Natural killer cell treated with Interleukin-12 subunit alpha and Interleukin-12 subunit beta and Interleukin-15 and Interleukin-18, amount 100 ng/mL, for 72 hours (primary cell): ENCODE results near the gene RASL11B. TPM values are rescaled to one million over a fixed set of nuclear protein-coding genes. Genes with fewer than 3 reads are reported as not detected.

ENCODE experiments used
- ATAC-seq, 2 donors: fragments of 150-1000 bp; cut with Tn5 transposase in 1 of 2; sonication (Bioruptor Pico), chemical (Tn5 transposase) in 1 of 2; 2 replicates each; pipeline ENCODE4 v1.10.0; 2021
- DNase-seq: peaks from one replicate; pipeline ENCODE4 v3.0.0; 2022; ENCODE audit warnings: low spot score
- H3K27ac Mint-ChIP-seq, 2 donors: 1 replicate in 1 of 2; 2 replicates in 1 of 2; pipeline ENCODE4 v1.8.0; 2022; ENCODE audit warnings: mixed read lengths in 2 of 2, mild to moderate bottlenecking in 1 of 2, moderate library complexity in 1 of 2
- H3K27me3 Mint-ChIP-seq, 2 donors: 1 replicate in 1 of 2; 2 replicates in 1 of 2; pipeline ENCODE4 v1.8.0; 2022; ENCODE audit warnings: mixed read lengths in 2 of 2
- H3K36me3 Mint-ChIP-seq: one replicate; pipeline ENCODE4 v1.8.0; 2022; ENCODE audit warnings: mixed read lengths
- H3K4me1 Mint-ChIP-seq, 2 donors: 1 replicate in 1 of 2; 2 replicates in 1 of 2; pipeline ENCODE4 v1.8.0; 2022; ENCODE audit warnings: low read depth in 2 of 2, mixed read lengths in 2 of 2, mild to moderate bottlenecking in 1 of 2
- H3K4me3 Mint-ChIP-seq: one replicate; pipeline ENCODE4 v1.8.0; 2022; ENCODE audit warnings: mixed read lengths
- H3K9me3 Mint-ChIP-seq: 2 replicates; pipeline ENCODE4 v1.8.0; 2022; ENCODE audit warnings: mixed read lengths
- total RNA-seq, 2 donors: library from RNA; stranded (reverse); gene quantifications; one replicate each; pipeline ENCODE4 v1.2.3, GENCODE V29; 2022

RASL11B gene
- total RNA-seq, 2 donors from 2014 or later = not detected

DNA sequence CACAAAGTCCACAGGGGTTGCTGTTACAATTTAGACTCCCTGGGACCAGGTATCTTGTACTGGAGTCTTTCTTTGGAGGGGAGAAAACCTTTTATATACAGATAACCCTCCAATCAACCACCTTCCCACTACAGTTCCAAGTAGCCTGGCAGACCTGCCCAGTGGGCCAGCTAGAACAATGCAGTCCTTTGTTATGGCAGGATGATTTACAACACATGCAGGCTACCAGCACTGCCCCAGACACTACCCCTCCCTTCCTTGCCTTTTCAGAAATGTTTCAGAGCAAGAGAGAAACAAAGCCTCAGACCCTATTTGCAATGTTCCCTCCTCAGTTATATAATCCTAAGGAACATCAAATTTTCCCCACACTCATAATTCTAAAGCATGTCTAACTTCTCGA, 11.1 kb downstream of the RASL11B start:
- Mint-ChIP-seq H3K27ac (no peak overlapping the region), H3K27me3 (no peaks in the 10 kb centered on the region), H3K36me3 (peaks cover 7% of the 10 kb centered on the region), H3K4me1 (peaks cover 0 to 6% of the 10 kb centered on the region in 2 donors), H3K4me3 (no peak overlapping the region), H3K9me3 (no peaks in the 10 kb centered on the region)
- ATAC-seq = no peak
- DNase-seq = no peak

- no peak for DNase-seq
- H3K27me3 Mint-ChIP-seq = no peaks in the 10 kb centered on the region
- ATAC-seq = no peak
- no peak overlapping the region for H3K4me3 Mint-ChIP-seq
- no peak overlapping the region for H3K27ac Mint-ChIP-seq
- peaks cover 7% of the 10 kb centered on the region for H3K36me3 Mint-ChIP-seq
- H3K9me3 Mint-ChIP-seq = no peaks in the 10 kb centered on the region
- H3K4me1 Mint-ChIP-seq = peaks cover 0 to 9% of the 10 kb centered on the region in 2 donors
Observed at GRCh38 chr4:52873861-52874343, 11.8 kb downstream of the RASL11B start.

GRCh38 chr4:52874948-52875347, 12.8 kb downstream of the RASL11B start:
- no peaks in the 10 kb centered on the region for H3K27me3 Mint-ChIP-seq
- no peak for ATAC-seq
- no peak overlapping the region for H3K27ac Mint-ChIP-seq

DNA sequence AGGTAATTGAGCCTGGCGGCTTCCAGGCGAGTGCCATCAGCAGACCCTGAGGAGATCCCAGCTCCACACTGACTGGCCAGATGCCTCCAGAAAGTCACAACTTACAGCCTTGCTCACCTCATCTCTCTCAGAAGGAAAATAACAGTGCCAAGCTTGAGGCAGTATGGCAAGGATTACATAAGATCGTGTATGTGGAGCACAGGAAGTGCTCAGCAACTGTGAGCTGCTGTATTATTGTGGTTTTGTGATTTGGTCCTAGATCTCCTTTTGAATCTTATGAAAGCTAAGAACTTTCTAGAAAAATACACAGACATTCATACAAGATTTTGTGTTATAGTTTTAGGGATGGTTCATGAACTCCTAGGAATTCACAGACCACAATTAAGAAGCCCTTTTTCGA, 14.0 kb downstream of the RASL11B start:
- Mint-ChIP-seq H3K36me3 (peaks cover 7% of the 10 kb centered on the region), H3K27ac (no peak overlapping the region), H3K27me3 (no peaks in the 10 kb centered on the region), H3K4me3 (no peak overlapping the region), H3K4me1 (peaks cover 0 to 10% of the 10 kb centered on the region in 2 donors), H3K9me3 (no peaks in the 10 kb centered on the region)
- DNase-seq (no peak), ATAC-seq (no peak)

More at GRCh38 chr4:52874948-52875347, 12.8 kb downstream of the RASL11B start:
- Mint-ChIP-seq H3K9me3 (no peaks in the 10 kb centered on the region), H3K36me3 (peaks cover 7% of the 10 kb centered on the region), H3K4me1 (peaks cover 0 to 10% of the 10 kb centered on the region in 2 donors), H3K4me3 (no peak overlapping the region)
- no peak for DNase-seq

DNA sequence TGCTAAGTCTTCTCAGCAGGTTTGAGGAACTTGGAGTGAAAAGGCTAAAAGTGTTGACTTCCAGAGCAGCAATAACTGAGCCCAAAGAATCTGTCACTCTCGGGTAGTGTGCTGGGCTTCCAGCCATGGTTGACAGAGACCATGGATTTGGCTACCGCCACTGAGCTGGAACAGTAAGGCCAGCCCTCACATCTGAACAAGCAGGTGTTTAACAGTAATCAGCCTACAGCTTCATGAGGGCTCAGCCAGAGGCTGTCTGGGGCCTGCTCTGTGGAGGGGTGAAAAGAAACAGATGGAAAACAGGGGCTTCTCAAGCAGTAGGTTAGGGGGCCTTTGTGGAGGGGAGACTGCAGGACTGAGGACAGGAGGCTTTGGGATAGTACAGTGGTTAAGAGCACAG, 14.9 kb downstream of the RASL11B start:
- Mint-ChIP-seq H3K4me3 (no peak overlapping the region), H3K4me1 (peaks cover 4 to 16% of the 10 kb centered on the region in 2 donors), H3K36me3 (peaks cover 16% of the 10 kb centered on the region), H3K27me3 (no peaks in the 10 kb centered on the region), H3K27ac (no peak overlapping the region), H3K9me3 (no peaks in the 10 kb centered on the region)
- ATAC-seq = peak in 1 of 2 donors; percentile 16
- no peak for DNase-seq

DNA sequence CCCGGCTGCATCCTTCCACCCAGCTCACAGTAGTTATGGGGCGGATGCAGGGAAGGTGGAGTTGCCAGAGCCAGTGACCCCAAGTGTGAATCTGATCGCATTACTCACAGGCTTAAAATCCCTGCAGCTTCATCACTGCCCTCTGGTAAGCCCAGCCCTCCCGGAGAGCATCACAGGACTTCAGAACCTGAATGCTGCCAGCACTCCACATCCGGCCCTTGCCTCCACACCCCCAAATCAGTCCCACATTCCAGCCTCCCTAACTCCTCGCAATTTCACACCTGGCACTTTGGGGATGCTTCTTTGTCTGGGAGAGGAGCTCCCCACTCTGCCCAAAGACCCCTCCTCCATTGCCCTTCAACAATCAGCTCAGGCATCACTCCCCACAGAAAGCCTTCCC, 15.6 kb downstream of the RASL11B start:
- Mint-ChIP-seq H3K27me3 (no peaks in the 10 kb centered on the region), H3K9me3 (no peaks in the 10 kb centered on the region), H3K27ac (no peak overlapping the region), H3K4me1 (peaks cover 4 to 16% of the 10 kb centered on the region in 2 donors), H3K4me3 (no peak overlapping the region), H3K36me3 (peaks cover 10% of the 10 kb centered on the region)
- no peak for DNase-seq
- ATAC-seq = no peak

- Mint-ChIP-seq H3K27ac (no peak overlapping the region), H3K4me1 (peaks cover 4 to 16% of the 10 kb centered on the region in 2 donors)
- DNase-seq = no peak
Observed at GRCh38 chr4:52879471-52879870, 17.4 kb downstream of the RASL11B start.

DNA sequence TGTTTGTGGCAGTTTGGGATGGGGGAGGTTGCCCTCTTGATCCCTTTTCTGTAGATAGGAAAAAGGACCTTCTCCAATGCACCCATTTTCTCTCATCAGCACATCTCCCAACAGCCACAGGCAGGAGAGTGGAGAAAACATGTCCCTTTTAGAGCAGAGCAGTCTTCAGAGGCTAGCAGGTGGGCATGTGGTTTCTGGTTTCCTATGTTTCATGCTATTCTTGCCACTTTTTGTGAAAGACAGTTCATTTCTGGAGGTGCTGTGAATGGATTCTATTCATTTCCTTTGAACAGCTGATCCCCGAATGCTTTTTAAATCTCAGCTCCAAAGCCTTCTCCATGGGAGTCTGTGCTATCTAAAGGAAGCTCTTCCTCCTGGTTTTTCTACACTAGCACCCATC, 18.9 kb downstream of the RASL11B start:
- peaks cover 4 to 14% of the 10 kb centered on the region in 2 donors for H3K4me1 Mint-ChIP-seq

More at GRCh38 chr4:52879471-52879870, 17.4 kb downstream of the RASL11B start:
- Mint-ChIP-seq H3K9me3 (no peaks in the 10 kb centered on the region), H3K27me3 (no peaks in the 10 kb centered on the region), H3K4me3 (no peak overlapping the region), H3K36me3 (peaks cover 9% of the 10 kb centered on the region)
- ATAC-seq = no peak

DNA sequence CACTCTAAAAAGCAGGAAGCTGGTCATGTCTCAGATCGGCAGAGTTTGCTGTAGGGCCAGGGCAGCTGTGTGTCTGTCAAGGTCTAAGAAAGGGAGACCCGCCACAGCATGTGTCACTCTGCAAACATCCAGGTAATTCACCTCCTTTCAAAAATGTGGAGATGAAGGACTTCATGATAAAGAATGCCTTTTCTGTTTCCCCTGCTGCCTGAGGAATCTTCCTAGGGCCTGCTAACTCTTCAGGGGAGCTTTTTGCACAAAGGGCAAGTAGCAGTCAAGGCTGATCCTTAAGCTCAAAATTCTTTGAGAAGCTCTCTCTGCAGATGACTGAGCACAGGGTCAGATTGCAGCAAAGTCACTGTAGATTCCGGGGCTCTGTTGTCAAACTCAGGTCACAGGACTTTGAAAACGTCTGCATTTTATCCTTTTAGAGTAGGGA, 21.1 kb downstream of the RASL11B start:
- Mint-ChIP-seq H3K4me3 (no peak overlapping the region), H3K36me3 (peaks cover 9% of the 10 kb centered on the region), H3K27ac (no peak overlapping the region), H3K4me1 (peaks cover 4 to 9% of the 10 kb centered on the region in 2 donors), H3K27me3 (no peaks in the 10 kb centered on the region), H3K9me3 (no peaks in the 10 kb centered on the region)
- ATAC-seq (no peak), DNase-seq (no peak)

More for the DNA sequence above, 18.9 kb downstream of the RASL11B start:
- Mint-ChIP-seq H3K36me3 (peaks cover 9% of the 10 kb centered on the region), H3K9me3 (no peaks in the 10 kb centered on the region), H3K27ac (no peak overlapping the region), H3K4me3 (no peak overlapping the region), H3K27me3 (no peaks in the 10 kb centered on the region)
- no peak for ATAC-seq
- DNase-seq = no peak

DNA sequence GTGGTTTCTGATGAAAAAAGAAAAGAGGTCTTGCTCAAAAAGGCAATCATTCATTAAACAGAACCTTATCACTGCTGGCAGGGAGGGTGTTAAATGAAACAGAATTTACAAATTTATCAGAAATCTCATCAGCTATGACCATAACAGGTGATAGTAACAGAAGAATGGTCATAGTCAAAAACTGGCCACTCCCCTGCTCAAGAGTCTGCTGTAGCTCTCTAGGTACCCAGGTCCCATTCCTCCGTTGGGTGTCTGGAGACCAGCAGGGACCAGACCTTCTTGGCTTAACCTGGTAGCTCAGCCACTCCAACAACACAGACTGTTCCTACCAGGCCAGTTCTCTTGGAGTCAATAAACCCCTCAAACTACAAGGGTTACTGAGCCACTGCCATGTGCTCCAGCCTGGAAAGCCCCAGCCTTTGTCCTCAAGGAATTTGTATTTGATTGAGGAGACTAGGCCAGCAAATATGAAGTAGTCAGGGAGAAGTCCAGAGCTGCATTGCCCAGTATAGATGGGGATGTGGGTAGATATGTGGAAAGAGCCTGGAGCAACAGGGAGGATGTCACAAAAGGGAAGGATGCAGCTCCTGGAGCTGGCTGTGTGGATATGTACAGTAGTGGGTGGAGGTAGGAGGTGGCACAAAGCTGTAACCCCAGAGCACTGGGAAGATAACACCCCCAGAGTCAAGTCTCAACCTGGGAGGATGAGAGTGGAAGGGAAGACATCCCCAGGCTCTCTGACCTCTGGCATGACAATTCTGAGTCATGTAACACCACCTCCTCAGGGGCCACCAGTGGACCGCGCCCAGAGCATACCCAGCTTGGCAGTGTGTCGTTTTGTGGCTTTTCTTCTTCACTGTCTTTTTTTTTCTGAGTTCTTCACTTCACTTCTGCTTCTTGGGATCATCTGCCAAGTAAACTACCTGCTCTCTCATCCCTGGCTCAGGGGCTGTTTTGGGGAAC, 21.9 kb downstream of the RASL11B start:
- no peak overlapping the region for H3K27ac Mint-ChIP-seq
- DNase-seq (no peak), ATAC-seq (peak; percentile 47 to 48)
- H3K27me3 Mint-ChIP-seq = no peaks in the 10 kb centered on the region
- H3K36me3 Mint-ChIP-seq = peaks cover 14% of the 10 kb centered on the region
- no peak overlapping the region for H3K4me3 Mint-ChIP-seq
- peaks cover 4 to 6% of the 10 kb centered on the region in 2 donors for H3K4me1 Mint-ChIP-seq
- H3K9me3 Mint-ChIP-seq = no peaks in the 10 kb centered on the region

DNA sequence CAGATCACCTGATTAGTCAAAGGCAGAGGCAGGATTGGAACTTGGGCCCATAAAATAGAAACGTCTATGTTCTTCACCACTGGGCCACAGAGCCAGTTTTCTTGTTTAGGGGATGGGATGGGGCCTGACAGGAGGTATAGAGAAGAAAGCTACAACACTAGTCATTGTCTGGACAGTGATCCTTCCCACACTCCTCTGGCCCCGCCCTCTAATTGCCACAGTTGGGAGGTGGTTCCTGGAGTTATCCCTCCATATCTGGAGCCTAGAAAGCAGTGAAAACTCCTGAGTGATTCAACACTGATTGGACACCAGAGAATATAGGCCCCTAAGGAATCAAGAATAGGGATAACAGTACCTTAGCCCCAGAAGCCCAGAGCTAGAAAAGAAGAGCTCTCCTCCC, 22.9 kb downstream of the RASL11B start:
- Mint-ChIP-seq H3K4me1 (peaks cover 8 to 11% of the 10 kb centered on the region in 2 donors), H3K4me3 (no peak overlapping the region)
- no peak for ATAC-seq

GRCh38 chr4:52889354-52889753, 27.2 kb downstream of the RASL11B start:
- Mint-ChIP-seq H3K9me3 (no peaks in the 10 kb centered on the region), H3K4me1 (peaks cover 2 to 15% of the 10 kb centered on the region in 2 donors), H3K27ac (no peak overlapping the region), H3K4me3 (no peak overlapping the region), H3K36me3 (peaks cover 11% of the 10 kb centered on the region), H3K27me3 (no peaks in the 10 kb centered on the region)
- no peak for DNase-seq
- no peak for ATAC-seq

More for the DNA sequence above, 22.9 kb downstream of the RASL11B start:
- Mint-ChIP-seq H3K9me3 (no peaks in the 10 kb centered on the region), H3K36me3 (peaks cover 20% of the 10 kb centered on the region), H3K27ac (no peak overlapping the region), H3K27me3 (no peaks in the 10 kb centered on the region)
- DNase-seq = no peak

- DNase-seq (no peak), ATAC-seq (peak; percentile 61 to 77)
- Mint-ChIP-seq H3K4me3 (no peak overlapping the region), H3K4me1 (peaks cover 2 to 15% of the 10 kb centered on the region in 2 donors), H3K36me3 (peaks cover 11% of the 10 kb centered on the region), H3K27me3 (no peaks in the 10 kb centered on the region), H3K27ac (no peak overlapping the region), H3K9me3 (no peaks in the 10 kb centered on the region)
Observed at GRCh38 chr4:52889778-52890520, 27.8 kb downstream of the RASL11B start.

DNA sequence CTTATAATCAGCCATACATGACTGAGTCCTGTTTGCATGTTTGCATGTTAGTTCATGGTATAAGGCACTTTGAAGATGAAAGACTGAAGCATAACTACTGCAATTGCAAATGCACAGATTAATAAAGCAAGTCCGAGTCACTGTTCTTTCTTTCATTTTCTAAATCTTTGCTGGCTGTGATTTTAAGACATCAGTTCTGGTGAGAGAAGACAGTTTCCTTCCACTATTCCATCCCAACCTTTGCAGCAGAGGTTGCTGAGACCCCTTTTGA, 28.3 kb downstream of the RASL11B start:
- Mint-ChIP-seq H3K27ac (no peak overlapping the region), H3K9me3 (no peaks in the 10 kb centered on the region), H3K27me3 (no peaks in the 10 kb centered on the region)

More for the DNA sequence above, 28.3 kb downstream of the RASL11B start:
- Mint-ChIP-seq H3K4me1 (peaks cover 5 to 15% of the 10 kb centered on the region in 2 donors), H3K4me3 (no peak overlapping the region), H3K36me3 (peaks cover 11% of the 10 kb centered on the region)
- ATAC-seq = no peak
- DNase-seq = no peak
